Gastrocnemius medialis (tissue), 4 donors: Measurements from ENCODE around the gene EHMT2.

ENCODE experiments used
- POLR2A ChIP-seq, 2 donors: fragments of 450-650 bp; IDR thresholded peaks; one replicate each; pipeline ENCODE4 v1.6.1; 2017; ENCODE audit warnings: antibody characterized with exemption in 2 of 2, mild to moderate bottlenecking in 2 of 2, moderate library complexity in 2 of 2
- TF ChIP-seq, protein P1 (sequence below), 5 experiments: fragments of 450-650 bp in 3 of 5; fragments of 200-600 bp in 2 of 5; sonication (generic) in 2 of 5; IDR thresholded peaks in 4 of 5; conservative IDR thresholded peaks in 1 of 5; 1 replicate in 4 of 5; 2 replicates in 1 of 5; pipeline ENCODE4 v1.5.1; 2016 to 2019; ENCODE audit warnings: antibody characterized with exemption in 5 of 5, mild to moderate bottlenecking in 3 of 5, moderate library complexity in 3 of 5

GRCh38 chr6:31862344-31863235 lies 34.9 kb downstream of the EHMT2 start, which contains the start of gene NEU1:
- TF ChIP-seq, protein P1, sequence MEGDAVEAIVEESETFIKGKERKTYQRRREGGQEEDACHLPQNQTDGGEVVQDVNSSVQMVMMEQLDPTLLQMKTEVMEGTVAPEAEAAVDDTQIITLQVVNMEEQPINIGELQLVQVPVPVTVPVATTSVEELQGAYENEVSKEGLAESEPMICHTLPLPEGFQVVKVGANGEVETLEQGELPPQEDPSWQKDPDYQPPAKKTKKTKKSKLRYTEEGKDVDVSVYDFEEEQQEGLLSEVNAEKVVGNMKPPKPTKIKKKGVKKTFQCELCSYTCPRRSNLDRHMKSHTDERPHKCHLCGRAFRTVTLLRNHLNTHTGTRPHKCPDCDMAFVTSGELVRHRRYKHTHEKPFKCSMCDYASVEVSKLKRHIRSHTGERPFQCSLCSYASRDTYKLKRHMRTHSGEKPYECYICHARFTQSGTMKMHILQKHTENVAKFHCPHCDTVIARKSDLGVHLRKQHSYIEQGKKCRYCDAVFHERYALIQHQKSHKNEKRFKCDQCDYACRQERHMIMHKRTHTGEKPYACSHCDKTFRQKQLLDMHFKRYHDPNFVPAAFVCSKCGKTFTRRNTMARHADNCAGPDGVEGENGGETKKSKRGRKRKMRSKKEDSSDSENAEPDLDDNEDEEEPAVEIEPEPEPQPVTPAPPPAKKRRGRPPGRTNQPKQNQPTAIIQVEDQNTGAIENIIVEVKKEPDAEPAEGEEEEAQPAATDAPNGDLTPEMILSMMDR (IDR thresholded peaks at IDR 0.05 in 4 of 5, conservative IDR thresholded peaks at IDR 0.05 in 1 of 5), result no peak
- TF ChIP-seq POLR2A (IDR thresholded peaks at IDR 0.05), result peak; percentile 97 to 99
